Measurements from ENCODE around the gene TMEM131.

TMEM131 gene

GRCh38 chr2:98006378-98006777, 10.6 kb upstream of the TMEM131 start:
- Histone ChIP-seq H3K9ac (ENCODE audit: low read length) (no peak overlapping the region), H3K4me2 (ENCODE audit: low read length) (no peak overlapping the region), H4K12ac (ENCODE audit: low read depth, low read length) (no peak overlapping the region), H2AK5ac (ENCODE audit: low read length) (no peak overlapping the region), H3K27me3 (ENCODE audit: insufficient read depth, low read length) (no peaks in the 10 kb centered on the region), H3K9me3 (ENCODE audit: insufficient read depth, low read depth, low read length) (no peaks in the 10 kb centered on the region), H3K36me3 (ENCODE audit: control insufficient read depth in 1 of 2, insufficient read depth in 2 of 2, low read length in 2 of 2) (no peaks in the 10 kb centered on the region), H3K27ac (ENCODE audit: low read depth, low read length) (no peak overlapping the region), H3K14ac (ENCODE audit: low read length) (no peak overlapping the region), H2AFZ (ENCODE audit: insufficient read depth, low read length, poor library complexity) (no peak overlapping the region), H3K18ac (ENCODE audit: low read length) (no peak overlapping the region), H2BK5ac (ENCODE audit: low read depth, low read length, poor library complexity) (no peak overlapping the region), H4K91ac (ENCODE audit: low read depth, low read length) (no peak overlapping the region), H4K8ac (ENCODE audit: low read depth, low read length) (no peak overlapping the region), H3K23ac (ENCODE audit: low read length) (no peak overlapping the region), H3K79me2 (ENCODE audit: control insufficient read depth, insufficient read depth, low read length, poor library complexity) (no peaks in the 10 kb centered on the region), H3K79me1 (ENCODE audit: low read length) (no peaks in the 10 kb centered on the region), H3K4ac (ENCODE audit: low read depth, low read length) (no peak overlapping the region), H2BK12ac (ENCODE audit: low read length) (no peak overlapping the region), H3K4me1 (ENCODE audit: control insufficient read depth in 1 of 2, insufficient read depth in 2 of 2, low read length in 2 of 2) (no peaks in the 10 kb centered on the region), H3K4me3 (ENCODE audit: low read depth, low read length) (no peak overlapping the region), H2BK120ac (ENCODE audit: insufficient read depth, low read length, poor library complexity) (no peak overlapping the region)
- no CpG with 5 or more reads among the region's 11 CpGs for WGBS (ENCODE audit: extremely low coverage, insufficient coverage, insufficient read length)
- DNase-seq: no peak

DNA sequence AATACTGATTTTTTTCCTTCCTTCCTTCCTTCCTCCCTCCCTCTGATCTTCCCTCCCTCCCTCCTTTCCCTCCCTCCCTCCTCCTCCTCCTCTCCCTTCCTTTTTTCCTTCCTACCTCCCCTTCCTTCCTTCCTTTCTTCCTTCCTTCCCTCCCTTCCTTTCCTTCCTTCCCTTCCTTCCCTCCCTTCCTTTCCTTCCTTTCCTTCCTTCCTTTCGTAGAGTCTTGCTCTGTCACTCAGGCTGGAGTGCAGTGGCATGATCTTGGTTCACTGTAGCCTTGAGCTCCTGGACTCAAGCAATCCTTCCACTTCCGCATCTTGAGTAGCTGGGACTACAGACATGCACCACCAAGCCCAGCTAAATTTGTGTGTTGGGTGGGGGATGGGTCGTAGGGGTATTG, 8.9 kb upstream of the TMEM131 start:
- Histone ChIP-seq H3K4me3 (ENCODE audit: low read depth, low read length) (no peak overlapping the region), H4K91ac (ENCODE audit: low read depth, low read length) (no peak overlapping the region), H3K36me3 (ENCODE audit: control insufficient read depth in 1 of 2, insufficient read depth in 2 of 2, low read length in 2 of 2) (no peaks in the 10 kb centered on the region), H3K4me1 (ENCODE audit: control insufficient read depth in 1 of 2, insufficient read depth in 2 of 2, low read length in 2 of 2) (no peaks in the 10 kb centered on the region), H3K4ac (ENCODE audit: low read depth, low read length) (no peak overlapping the region), H3K9ac (ENCODE audit: low read length) (no peak overlapping the region), H3K18ac (ENCODE audit: low read length) (no peak overlapping the region), H4K12ac (ENCODE audit: low read depth, low read length) (no peak overlapping the region), H3K27ac (ENCODE audit: low read depth, low read length) (no peak overlapping the region), H3K9me3 (ENCODE audit: insufficient read depth, low read depth, low read length) (no peaks in the 10 kb centered on the region), H3K23ac (ENCODE audit: low read length) (no peak overlapping the region), H2AFZ (ENCODE audit: insufficient read depth, low read length, poor library complexity) (no peak overlapping the region), H3K14ac (ENCODE audit: low read length) (no peak overlapping the region), H4K8ac (ENCODE audit: low read depth, low read length) (no peak overlapping the region), H2AK5ac (ENCODE audit: low read length) (no peak overlapping the region), H2BK120ac (ENCODE audit: insufficient read depth, low read length, poor library complexity) (no peak overlapping the region), H2BK5ac (ENCODE audit: low read depth, low read length, poor library complexity) (no peak overlapping the region), H3K27me3 (ENCODE audit: insufficient read depth, low read length) (no peaks in the 10 kb centered on the region), H3K4me2 (ENCODE audit: low read length) (no peak overlapping the region), H3K79me2 (ENCODE audit: control insufficient read depth, insufficient read depth, low read length, poor library complexity) (no peaks in the 10 kb centered on the region), H2BK12ac (ENCODE audit: low read length) (no peak overlapping the region), H3K79me1 (ENCODE audit: low read length) (no peaks in the 10 kb centered on the region)
- WGBS (ENCODE audit: extremely low coverage, insufficient coverage, insufficient read length): no CpG with 5 or more reads among the region's 3 CpGs
- no peak for DNase-seq

GRCh38 chr2:98004047-98004446, 8.3 kb upstream of the TMEM131 start:
- Histone ChIP-seq H3K36me3 (ENCODE audit: control insufficient read depth in 1 of 2, insufficient read depth in 2 of 2, low read length in 2 of 2) (no peaks in the 10 kb centered on the region), H4K91ac (ENCODE audit: low read depth, low read length) (no peak overlapping the region), H2BK120ac (ENCODE audit: insufficient read depth, low read length, poor library complexity) (no peak overlapping the region), H3K23ac (ENCODE audit: low read length) (no peak overlapping the region), H2AFZ (ENCODE audit: insufficient read depth, low read length, poor library complexity) (no peak overlapping the region), H2BK12ac (ENCODE audit: low read length) (no peak overlapping the region), H3K4me1 (ENCODE audit: control insufficient read depth in 1 of 2, insufficient read depth in 2 of 2, low read length in 2 of 2) (no peaks in the 10 kb centered on the region), H4K8ac (ENCODE audit: low read depth, low read length) (no peak overlapping the region), H3K27ac (ENCODE audit: low read depth, low read length) (no peak overlapping the region), H4K12ac (ENCODE audit: low read depth, low read length) (no peak overlapping the region), H2BK5ac (ENCODE audit: low read depth, low read length, poor library complexity) (no peak overlapping the region), H3K4ac (ENCODE audit: low read depth, low read length) (no peak overlapping the region), H3K9ac (ENCODE audit: low read length) (no peak overlapping the region), H3K9me3 (ENCODE audit: insufficient read depth, low read depth, low read length) (no peaks in the 10 kb centered on the region), H3K79me2 (ENCODE audit: control insufficient read depth, insufficient read depth, low read length, poor library complexity) (no peaks in the 10 kb centered on the region), H3K27me3 (ENCODE audit: insufficient read depth, low read length) (no peaks in the 10 kb centered on the region), H3K4me3 (ENCODE audit: low read depth, low read length) (no peak overlapping the region), H3K14ac (ENCODE audit: low read length) (no peak overlapping the region), H3K79me1 (ENCODE audit: low read length) (no peaks in the 10 kb centered on the region), H2AK5ac (ENCODE audit: low read length) (no peak overlapping the region), H3K4me2 (ENCODE audit: low read length) (no peak overlapping the region), H3K18ac (ENCODE audit: low read length) (no peak overlapping the region)
- DNase-seq: no peak
- no CpG with 5 or more reads among the region's 2 CpGs for WGBS (ENCODE audit: extremely low coverage, insufficient coverage, insufficient read length)

DNA sequence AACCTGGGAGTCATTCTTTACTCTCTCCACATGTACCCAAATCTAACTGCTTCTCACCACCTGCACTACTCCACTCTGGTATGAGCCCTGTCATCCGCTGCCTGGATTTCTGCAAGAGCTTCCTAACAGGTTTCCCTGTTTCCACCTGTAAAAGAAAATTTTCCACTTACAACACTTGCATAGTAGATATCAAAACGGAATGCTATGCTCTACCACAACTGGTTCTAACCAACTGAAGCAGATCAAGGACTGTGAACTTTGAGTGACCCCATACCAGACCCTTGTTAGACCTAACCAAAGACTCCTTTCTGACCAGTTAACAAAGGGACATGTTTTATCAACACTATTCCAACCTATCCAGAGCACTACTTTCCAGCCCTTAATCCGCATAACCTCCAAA, 3.8 kb upstream of the TMEM131 start:
- Histone ChIP-seq H4K12ac (ENCODE audit: low read depth, low read length) (no peak overlapping the region), H2BK12ac (ENCODE audit: low read length) (no peak overlapping the region), H3K79me2 (ENCODE audit: control insufficient read depth, insufficient read depth, low read length, poor library complexity) (peaks cover 9% of the 10 kb centered on the region), H3K27me3 (ENCODE audit: insufficient read depth, low read length) (no peaks in the 10 kb centered on the region), H4K8ac (ENCODE audit: low read depth, low read length) (no peak overlapping the region), H3K9me3 (ENCODE audit: insufficient read depth, low read depth, low read length) (no peaks in the 10 kb centered on the region), H3K23ac (ENCODE audit: low read length) (no peak overlapping the region), H3K18ac (ENCODE audit: low read length) (no peak overlapping the region), H2AFZ (ENCODE audit: insufficient read depth, low read length, poor library complexity) (no peak overlapping the region), H3K4me2 (ENCODE audit: low read length) (no peak overlapping the region), H3K36me3 (ENCODE audit: control insufficient read depth in 1 of 2, insufficient read depth in 2 of 2, low read length in 2 of 2) (no peaks in the 10 kb centered on the region), H3K4me1 (ENCODE audit: control insufficient read depth in 1 of 2, insufficient read depth in 2 of 2, low read length in 2 of 2) (peaks cover 5 to 7% of the 10 kb centered on the region in 2 experiments), H3K4ac (ENCODE audit: low read depth, low read length) (no peak overlapping the region), H3K9ac (ENCODE audit: low read length) (no peak overlapping the region), H3K79me1 (ENCODE audit: low read length) (peaks cover 13% of the 10 kb centered on the region), H2AK5ac (ENCODE audit: low read length) (no peak overlapping the region), H2BK5ac (ENCODE audit: low read depth, low read length, poor library complexity) (no peak overlapping the region), H4K91ac (ENCODE audit: low read depth, low read length) (no peak overlapping the region), H3K14ac (ENCODE audit: low read length) (no peak overlapping the region), H2BK120ac (ENCODE audit: insufficient read depth, low read length, poor library complexity) (no peak overlapping the region), H3K4me3 (ENCODE audit: low read depth, low read length) (no peak overlapping the region), H3K27ac (ENCODE audit: low read depth, low read length) (no peak overlapping the region)
- WGBS (ENCODE audit: extremely low coverage, insufficient coverage, insufficient read length): 100% methylated on average over 1 of the region's 3 CpGs
- no peak for DNase-seq
